Measurements from ENCODE around the gene GLIS1.

Gene GLIS1

DNA sequence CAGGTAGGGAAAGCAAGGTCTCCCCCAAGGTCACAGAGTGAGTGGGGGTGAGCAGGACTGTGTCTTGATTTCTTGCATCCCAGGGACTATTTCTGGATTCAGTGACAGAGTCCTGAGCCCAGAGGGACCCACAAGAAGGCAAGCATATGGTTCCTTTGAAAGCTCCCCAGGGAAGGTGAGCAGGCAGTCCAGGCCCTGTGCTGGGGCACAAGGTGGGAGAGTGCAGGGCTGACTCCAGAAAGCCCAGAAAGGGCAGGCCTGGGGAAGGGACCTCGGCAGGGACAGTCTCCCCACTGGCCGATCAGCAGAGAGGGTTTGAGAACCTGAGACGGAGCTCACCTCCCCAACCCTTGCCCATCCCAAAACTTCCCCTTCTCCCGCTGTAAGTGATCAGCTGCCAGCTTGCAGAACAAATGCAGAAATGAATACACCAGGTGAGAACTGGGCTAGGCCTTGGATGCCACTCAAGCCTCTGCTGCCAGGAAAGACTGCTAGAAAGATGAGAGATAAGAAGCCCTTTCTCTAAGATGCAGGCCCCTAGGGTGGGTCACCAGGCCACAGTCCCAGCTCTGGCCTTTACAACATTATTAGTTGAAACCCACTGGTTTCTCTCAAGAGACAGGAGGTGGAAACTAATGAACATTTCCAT, 121.0 kb downstream of the GLIS1 start:
- DNase-seq (ENCODE audit: low read depth in 2 of 2), result no peak

DNA sequence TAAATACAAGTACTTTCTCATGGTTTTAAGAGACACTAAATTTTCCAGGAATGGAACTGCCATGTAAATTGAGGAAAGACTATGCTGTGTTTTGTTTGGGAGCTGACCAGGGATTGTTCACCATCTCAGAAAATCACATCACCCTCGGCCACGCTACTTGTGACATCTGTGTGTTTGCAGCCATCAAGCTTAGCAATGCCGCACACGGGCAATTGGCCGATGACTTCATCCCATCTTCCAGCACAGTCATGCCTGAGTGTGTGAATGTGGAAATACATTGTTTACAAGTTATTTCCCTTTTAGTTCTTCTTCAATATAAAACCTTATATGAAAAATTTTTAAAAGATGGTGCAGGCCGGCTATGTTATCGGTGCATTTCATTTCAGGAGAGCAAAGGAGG, 121.6 kb downstream of the GLIS1 start:
- no peak for DNase-seq (ENCODE audit: low read depth in 2 of 2)

DNA sequence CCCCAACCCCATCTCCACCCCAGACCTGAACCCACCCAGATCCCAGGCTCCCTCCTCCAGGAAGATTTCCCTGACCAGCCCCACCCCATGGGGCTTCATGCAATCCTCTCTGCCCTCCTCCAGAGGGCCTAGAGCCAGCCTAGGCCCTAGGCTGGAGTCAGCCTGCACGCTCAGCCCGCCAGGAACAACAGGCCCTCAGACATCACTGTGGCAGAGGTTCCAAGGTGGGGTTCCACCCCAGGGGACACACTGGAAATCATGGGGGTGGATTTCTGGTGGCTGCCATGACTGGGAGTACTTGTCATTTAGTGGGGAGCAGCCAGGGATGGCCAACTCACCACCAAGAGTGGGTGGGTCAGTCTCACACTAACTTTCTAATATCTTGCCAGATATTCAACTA, 122.0 kb downstream of the GLIS1 start:
- DNase-seq (ENCODE audit: low read depth in 2 of 2), result no peak

DNA sequence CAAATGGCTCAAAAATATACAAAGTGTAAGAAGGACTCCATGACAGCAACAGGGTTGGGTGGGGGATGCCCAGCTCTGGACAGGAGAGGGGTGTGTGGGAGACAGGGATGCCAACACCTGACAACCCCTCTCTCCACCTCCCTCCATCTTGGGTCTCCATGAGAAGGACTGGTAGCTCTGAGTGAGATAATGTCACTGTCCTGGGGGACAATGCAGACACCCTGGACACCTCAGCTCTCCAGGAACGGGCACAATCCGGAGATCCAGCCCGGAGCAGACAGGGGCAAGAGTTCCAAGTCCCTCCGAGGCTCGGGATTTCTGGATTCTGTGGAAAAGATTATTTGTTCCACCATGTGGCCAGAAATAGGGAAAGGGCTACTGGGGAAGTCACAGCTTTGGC, 122.5 kb downstream of the GLIS1 start:
- no peak for DNase-seq (ENCODE audit: low read depth in 2 of 2)

DNA sequence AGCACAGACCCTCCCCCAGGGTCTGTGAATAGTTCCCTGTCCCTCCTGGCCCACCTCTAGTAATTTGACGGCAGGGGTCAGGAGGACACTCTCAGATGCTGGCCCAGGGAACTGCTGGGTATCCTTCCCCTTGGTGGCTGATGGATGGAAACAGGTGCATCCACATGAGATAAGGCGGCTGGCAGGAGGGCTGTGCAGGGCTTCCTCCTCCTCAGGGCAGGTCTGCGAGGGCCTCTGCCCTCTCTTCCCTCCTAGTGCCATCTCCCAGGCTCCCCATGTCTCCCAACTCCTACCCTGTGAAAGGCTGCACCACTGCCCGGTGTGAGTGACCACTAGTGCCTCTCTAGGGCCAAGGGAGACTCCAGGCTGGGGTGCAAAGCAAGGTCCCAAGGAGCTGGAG, 123.9 kb downstream of the GLIS1 start:
- DNase-seq (ENCODE audit: low read depth in 2 of 2), result no peak

DNA sequence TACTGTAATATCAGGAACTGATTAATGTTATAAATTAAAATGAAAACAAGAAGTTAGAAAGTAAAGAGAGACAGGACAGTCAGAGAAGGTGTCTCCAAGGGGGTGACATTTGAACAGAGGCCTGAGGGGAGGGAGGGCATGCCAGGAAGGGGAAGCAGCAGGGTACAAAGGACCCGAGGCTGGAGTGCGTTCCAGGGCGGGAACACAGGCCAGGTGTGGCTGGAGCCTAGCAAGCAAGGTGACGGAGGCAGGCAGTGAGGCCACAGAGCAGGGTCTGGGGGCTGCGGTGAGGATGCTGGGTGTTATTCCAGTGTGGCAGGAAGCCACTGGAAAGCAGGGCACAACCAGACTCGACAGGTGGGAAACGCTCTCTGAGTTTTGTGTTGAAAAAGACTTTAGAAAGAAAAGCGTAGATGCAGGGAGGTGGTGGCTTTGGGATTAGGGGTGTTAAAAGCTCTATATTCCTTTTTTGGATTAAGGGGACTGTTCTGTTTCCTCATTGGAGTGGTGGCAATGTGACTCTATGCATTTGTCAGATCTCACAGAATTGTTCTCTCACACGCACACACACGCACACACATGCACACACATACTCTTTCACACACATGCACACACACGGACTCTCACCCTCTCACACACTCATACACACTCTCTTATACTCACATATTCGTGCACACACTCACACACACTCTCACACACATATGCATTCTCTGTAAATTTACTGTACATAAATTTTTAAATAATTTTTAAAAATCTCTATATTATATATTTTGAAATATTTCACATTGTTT, 124.5 kb downstream of the GLIS1 start:
- no peak for DNase-seq (ENCODE audit: low read depth in 2 of 2)

DNA sequence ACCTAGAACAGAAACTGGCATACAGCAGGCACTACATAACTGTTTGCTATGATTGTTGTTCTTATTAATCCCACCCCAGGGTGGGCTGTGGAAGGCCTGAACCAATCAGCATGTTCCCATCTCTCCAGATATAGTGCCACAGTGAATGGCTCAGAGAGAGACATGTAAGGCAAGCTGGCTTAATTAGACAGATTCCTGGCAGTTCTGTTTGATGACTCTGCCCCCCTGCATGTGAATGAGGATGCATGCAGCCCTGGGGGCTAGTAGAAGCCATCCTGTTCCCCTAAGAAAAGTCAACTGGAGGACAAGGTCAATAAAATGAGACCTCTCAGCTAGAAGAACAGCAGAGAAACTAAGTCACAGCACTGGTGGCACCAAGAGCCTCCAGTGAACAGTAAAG, 130.3 kb downstream of the GLIS1 start:
- no peak for DNase-seq (ENCODE audit: low read depth in 2 of 2)

DNA sequence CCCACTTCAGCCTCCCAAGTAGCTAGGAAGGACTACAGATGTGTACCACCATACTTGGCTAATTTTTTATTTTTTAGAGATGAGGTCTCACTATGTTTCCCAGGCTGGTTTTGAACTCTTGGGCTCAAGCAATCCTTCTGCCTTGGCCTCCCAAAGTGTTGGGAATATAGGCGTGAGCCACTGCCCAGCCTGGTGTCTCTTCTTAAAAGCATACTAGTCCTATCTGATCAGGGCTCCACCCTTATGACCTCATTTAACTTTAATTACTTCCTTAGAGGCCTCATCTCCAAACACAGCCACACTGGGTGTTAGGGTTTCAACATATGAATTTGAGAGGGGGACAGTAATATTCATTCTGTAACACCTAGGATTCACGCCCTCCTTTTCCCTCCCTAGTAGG, 130.9 kb downstream of the GLIS1 start:
- DNase-seq (ENCODE audit: low read depth in 2 of 2), result no peak

DNA sequence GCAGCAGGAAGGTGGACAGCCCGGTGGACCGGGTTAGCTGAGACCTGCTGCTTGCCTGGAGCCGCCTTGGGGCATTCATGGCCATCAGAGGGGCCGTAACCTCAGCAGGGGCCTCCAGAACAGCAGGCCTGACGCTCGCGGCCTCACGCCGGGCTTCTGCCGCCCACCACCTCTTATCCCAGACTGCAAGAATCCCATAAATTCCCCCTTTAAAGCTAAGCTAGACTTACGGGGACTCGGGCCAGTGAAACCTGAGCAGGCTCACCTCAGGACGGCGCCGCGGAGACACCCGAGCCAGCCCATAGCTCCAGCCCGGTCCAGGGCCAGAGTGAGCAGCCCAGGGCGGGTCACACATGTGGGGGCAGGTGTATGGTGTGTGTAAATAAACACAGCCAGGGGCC, 132.3 kb downstream of the GLIS1 start:
- no peak for DNase-seq (ENCODE audit: low read depth in 2 of 2)

DNA sequence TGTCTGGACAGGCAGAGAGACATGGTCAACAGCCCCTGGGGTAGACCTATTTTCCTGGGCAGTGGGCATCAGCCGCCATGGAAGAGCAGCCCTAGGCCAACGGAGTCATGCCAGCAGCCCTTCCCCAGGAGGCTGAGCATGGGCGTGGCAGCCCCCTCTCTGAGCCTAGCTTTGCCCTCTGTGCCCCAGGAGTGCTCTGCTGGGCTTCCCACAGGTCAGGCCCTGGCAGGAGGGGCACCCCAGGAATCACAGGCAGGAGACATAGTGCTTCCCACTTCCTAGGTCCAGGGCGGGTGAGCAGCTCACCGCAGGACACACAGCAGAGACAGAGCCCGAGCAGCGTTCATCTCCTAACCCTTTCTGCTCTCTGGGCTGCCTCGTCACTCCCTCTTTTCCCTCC, 132.8 kb downstream of the GLIS1 start:
- DNase-seq (ENCODE audit: low read depth in 2 of 2), result no peak

DNA sequence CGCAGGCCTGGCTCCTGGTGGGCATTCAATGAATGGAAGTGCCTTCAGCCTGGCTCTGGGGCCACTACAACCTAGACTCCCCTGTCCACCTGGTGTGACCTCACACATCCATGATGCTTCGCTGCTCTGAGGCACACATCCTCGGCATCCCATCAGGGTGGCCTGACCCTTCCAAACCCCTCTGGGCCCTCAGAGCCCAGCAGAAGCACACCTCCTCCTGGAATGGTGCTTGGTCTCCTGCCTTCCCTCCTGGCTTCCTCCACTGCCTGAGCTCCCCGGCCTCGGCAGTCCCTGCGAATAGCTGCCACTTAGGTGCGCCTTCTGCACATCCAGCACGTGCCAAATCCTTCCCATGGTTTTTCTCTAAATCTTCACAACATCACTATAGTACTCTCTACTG, 133.8 kb downstream of the GLIS1 start:
- no peak for DNase-seq (ENCODE audit: low read depth in 2 of 2)

DNA sequence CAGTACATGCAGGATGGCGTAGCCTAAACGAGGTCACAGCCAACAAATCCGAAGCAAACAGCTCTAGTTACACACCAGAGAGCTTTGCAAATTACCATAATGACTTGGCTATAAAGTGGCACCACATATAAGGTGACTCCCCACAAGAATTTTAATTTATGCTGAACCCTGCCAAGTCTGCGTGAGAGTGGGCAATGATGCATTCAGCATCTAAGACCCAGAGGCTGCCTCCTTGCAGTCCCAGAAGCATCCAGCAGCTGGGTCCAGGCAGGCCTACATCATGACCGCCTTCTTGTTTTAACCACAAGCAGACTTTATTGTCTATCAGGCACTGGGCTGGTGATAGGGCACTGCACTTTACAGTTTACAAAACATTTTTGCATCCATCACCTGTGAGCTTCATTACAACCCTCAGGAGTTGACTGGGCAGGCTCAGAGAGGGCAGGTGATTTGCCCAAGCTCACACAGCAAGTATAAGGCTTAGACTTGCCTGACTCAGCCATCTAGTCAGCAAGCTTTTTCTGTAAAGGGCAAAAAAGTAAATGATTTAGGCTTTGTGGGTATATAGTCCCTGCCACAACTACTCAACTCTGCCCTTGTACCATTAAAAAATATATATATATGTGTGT, 134.6 kb downstream of the GLIS1 start:
- DNase-seq (ENCODE audit: low read depth in 2 of 2), result no peak

DNA sequence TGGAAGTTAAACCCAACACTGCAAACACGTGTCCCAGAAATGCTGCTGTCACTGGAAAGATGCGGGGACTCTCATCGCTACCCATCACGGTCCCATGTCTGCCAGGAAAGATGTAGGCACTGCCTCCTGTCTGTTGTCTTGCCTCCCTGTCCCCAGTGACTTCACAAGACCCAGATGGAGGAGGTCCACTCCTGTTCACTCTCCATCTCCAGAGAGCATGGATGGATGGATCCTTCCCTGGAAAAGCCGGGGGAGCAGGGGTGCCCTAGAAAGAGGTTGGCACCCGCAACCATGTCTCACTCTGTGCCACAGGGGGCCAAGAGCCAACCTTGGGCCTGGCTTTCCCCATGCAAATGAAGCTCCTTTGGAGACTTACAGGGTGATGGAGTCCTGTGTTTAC, 135.5 kb downstream of the GLIS1 start:
- DNase-seq (ENCODE audit: low read depth in 2 of 2), result no peak

DNA sequence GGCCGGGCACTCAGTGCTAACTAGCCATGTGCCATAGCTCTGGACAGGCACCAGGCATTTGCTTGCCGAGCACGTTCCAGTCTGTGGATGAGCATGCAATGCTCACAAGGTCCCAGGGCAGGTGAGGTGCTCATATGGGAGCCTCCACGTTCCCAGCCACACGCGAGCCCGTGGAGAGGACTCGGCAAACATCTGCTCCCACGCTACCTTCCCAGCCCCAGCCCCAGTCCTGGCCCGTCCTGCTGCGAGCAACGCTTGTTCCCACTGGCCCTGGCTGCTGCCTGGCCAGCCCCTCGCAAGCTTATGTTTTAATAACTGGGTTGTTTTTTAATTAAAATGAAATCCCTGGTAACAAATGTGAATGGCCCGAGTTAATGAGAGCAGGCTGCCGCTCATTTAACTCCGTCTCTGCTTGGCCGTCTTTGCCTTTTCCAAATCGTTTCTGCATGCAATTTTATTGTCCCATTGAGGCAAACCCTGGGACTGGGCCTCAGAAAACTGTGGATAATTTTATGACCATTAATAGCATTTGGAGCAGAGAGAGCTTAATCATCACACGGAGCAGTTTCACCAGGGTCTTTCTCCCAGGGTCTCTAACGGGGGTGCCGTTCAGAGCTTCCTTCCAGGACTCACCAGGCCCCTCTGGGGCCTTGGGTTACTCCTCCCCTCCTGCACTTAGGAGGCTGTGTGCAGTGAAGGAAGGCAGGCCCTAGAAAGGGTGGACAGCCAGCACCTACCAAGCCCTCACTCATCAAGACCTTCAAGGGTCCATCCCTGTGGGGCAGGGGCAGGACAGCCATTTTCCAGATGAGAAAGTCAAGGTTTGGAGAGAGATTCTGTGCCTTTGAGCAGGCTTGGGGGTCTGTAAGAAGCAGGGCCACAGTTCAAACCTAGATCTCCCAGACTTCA, 136.8 kb downstream of the GLIS1 start:
- DNase-seq (ENCODE audit: low read depth in 2 of 2), result no peak

DNA sequence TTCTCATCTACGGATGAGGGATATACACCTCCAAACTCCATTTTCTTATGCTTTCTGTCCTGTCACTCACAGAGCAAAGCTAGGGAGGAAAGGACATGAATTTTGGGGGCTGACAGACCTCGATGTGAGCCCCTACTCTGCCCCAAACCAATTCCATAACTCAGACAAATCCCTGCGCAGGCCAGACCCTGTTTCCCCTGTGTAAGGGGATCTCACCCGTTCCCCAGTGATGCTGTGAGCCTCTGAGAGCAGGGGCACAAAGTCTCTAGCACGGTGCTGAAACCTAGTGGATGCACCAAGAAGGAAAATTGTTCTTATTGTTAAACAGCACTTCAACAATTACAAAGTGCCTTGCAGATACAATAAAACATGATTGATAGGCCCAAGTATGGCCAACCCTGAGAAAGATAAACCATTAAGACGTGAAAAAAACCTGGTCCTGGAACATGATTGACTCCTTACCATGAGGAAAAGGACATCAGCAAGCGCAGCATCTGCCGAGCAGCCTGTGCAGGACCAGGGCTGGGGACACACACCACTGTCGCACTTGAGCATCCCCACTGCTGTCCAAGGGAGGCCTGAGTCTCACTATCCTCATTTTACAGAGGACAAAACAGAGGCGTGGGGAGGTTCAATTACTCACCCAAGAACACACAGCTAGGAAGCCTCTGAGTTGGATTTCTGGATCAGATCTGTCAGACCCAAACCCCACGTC, 137.8 kb downstream of the GLIS1 start:
- no peak for DNase-seq (ENCODE audit: low read depth in 2 of 2)

DNA sequence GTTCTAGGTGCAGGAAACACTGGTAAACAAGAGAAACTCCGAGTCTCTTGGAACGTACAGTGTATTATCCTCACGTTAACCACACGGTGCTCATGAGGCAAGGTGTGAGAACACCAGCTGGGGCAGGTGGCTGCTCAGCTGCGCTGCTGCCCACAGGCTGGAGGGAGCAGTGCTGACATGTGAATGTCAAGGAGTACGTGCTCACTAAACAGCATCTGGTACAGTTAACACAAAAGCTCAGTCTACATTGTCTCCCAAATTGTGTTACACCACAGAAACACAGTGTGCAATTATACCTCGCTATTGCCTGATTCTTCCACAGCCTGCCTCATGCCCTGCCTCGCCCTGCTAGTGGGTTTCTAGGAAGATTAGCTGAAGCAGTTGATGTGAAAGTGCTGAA, 138.4 kb downstream of the GLIS1 start:
- DNase-seq (ENCODE audit: low read depth in 2 of 2), result no peak

DNA sequence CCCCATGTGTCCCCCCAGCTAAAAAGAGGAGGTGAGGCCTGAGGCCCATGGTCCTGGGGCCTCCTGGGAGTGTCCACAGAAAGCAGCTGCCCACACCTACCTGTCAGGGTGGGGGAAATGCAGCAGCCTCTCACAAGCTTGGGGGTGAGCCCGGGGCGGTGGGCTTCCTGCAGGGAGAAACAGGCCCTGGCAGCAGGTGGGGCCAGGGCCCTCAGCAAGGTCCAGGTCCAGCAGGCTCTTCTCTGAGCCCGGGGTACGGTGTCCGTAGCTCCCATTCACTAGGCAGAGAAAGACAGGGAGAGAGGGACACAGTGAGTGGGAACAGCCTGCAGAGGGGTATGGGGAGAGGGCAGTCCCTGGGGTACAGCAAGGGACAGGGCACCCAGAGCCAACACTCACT, 139.0 kb downstream of the GLIS1 start:
- DNase-seq (ENCODE audit: low read depth in 2 of 2), result no peak

DNA sequence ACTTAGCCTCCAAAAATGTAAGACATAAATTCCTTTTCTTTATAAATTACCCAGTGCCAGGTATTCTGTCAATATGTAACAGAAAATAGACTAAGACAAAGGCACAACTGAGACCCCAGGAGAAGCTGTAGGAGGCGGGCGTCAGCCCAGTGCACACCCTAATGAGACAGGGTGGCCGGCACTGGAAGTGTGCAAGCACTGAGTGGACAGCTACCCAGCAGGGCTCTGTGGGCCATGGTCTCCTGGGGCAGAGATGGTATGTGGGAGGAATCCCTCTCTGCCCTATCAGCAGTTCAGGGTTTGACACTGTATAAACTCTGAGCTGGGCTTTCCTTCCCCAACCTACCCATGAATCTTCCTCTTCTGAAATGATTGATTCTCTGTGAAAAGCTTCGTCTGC, 139.5 kb downstream of the GLIS1 start:
- DNase-seq (ENCODE audit: low read depth in 2 of 2), result no peak

DNA sequence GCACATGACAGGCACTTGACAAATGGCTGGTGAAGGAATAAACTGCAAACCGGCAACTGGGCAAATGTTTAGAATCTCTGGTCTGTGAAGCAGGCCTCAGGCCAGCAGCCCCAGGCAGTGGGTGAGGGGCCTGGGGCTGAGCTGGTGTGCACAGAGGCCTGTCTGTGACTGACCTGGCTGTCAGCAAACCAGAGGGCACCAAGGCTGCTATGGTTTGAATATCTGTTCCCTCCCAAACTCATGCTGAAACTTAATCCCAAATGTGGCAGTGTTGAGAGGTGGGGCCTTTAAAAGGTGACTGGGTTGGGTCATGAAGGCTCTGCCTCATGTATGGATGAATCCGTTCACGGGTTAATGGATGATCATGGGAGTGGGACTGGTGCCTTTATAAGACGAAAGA, 140.0 kb downstream of the GLIS1 start:
- DNase-seq (ENCODE audit: low read depth in 2 of 2), result no peak

DNA sequence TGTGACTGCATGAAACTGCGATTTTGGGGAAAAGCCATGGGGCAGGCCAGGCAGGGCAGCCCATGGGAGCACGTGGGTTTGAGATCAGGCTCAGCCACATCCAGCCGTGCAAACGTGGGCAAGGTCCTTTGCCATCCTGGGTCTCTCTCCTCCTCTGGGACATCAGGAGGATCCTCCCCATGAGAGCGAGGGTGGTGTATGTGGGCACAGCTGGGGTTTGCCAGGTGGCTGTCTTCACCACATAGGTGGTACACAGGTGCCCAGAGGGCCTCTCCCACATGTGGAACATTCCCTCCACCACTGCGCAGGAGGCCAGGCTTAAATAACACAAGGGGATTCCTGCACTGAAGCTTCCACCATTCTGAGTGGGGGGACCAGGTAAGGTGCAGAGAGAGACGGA, 143.1 kb downstream of the GLIS1 start:
- DNase-seq (ENCODE audit: low read depth in 2 of 2), result no peak

DNA sequence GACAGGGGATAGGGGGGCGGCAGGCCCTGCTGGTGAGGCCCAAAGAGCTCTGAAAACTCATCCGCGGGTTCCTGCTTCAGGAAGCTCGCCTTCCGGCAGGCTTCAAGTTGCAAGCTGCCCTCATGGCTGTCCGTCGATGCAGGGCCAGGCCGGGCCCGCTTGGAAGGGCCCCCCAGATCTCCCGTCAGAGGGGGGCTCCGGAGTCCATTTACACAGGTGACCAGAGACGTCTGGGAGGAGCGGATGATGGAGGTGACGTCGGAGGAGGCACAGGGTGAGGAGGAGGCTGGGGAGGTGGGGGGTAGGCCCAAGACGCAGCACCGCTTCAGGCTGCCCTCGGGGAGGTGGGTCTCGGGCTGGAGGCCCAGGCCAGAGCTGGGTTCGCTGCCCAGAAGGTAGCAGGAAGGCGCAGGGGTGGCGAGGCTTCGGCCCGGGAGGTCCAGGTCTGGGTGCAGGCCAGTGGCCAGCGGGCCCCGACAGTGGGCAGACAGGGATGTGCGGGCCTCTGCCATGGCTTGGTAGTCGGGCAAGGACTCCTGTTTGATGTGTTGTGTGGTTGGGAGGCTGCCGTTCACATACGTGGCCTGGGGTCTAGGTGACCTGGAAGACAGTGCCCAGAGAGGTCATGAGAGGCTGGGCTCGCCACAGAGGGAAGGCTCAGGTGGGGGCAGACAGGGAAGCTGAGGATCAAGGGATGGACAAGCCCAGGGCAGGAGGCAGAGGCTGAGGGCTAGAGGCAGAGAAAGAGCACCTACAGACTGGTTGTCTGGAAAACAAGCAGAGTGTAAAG, 144.4 kb downstream of the GLIS1 start:
- no peak for DNase-seq (ENCODE audit: low read depth in 2 of 2)

Data from stimulated activated CD4-positive, alpha-beta T cell treated with anti-CD3 and anti-CD28 coated beads, Interleukin-1b, Interleukin-23, amount 100 ng/mL, for 1 hour (primary cell).